ENCODE measurements around the gene COQ10B. TPM values are rescaled to one million over a fixed set of nuclear protein-coding genes. Genes with fewer than 3 reads are reported as not detected.

COQ10B gene
- total RNA-seq, result 10 to 100 TPM in 1 of 2 experiments, 1 to 10 TPM in 1; 9.7 to 13.3 TPM

- peak within 1 kb of the TSS; percentile 90 for H3K4me3 Mint-ChIP-seq
- ChIA-PET CTCF (interaction anchor here (0.7 to 1.1 kb wide), 4 partner anchors 17 to 319 kb away, joined by 3 to 6 read pairs (median 4); no protein-coding TSS in a partner anchor), POLR2A (interaction anchor here (0.5 to 2.0 kb wide), 14 partner anchors 8 to 326 kb away, joined by 3 to 29 read pairs (median 4); partner anchors contain the start of genes HSPD1, HSPE1, MOB4 and SF3B1)
- H3K27ac Mint-ChIP-seq, result peak within 1 kb of the TSS; percentile 96
- H3K27me3 Mint-ChIP-seq, result no peaks in the 10 kb centered on the region
- intact Hi-C loops (cut with DNase I, micrococcal nuclease), result loop anchor here (1.0 to 5.0 kb wide), 7 partner anchors 18 to 814 kb away; partner anchors contain the start of genes HSPE1 (in 2 of the 2), MARS2 (in 2 of the 2), SF3B1 (in 2 of the 2) and CCDC150 (in 1 of the 2)
- H3K9me3 Mint-ChIP-seq (ENCODE audit: low read depth), result no peaks in the 10 kb centered on the region
- H3K4me1 Mint-ChIP-seq, result peaks cover 41% of the 10 kb centered on the region
- peak; percentile 93 for ATAC-seq
- H3K36me3 Mint-ChIP-seq (ENCODE audit: low read depth), result peaks cover 1% of the 10 kb centered on the region
- peak; percentile 99 for DNase-seq
Measured at GRCh38 chr2:197453123-197453913, at the start of gene COQ10B. Gene COQ10B, plus strand, starts transcription at chr2:197453552. Its CDS starts 9 bp downstream, at chr2:197453561.

DNA sequence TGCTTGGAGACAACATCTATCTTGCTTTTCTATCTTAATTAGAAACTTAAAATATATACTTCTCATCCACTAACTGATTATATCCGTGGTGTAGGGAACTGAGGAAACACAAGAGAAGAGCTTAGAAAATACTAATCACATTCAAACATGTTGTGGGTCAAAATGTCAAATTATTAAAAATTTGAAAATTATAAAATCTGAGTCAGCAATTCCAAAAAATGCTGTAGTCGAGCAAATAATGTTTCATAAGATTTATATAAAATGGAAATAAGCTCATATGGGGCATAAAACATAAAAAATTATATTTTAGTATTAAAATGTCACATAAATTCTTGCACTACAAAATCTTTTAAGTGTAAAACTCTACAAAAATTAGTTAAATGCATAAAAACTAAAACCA lies 47.8 kb upstream of the COQ10B start:
- no peaks in the 10 kb centered on the region for H3K27me3 Mint-ChIP-seq
- intact Hi-C loops (cut with DNase I, micrococcal nuclease), result no loop called here
- peaks cover 55% of the 10 kb centered on the region for H3K36me3 Mint-ChIP-seq (ENCODE audit: low read depth)
- H3K4me1 Mint-ChIP-seq, result no peaks in the 10 kb centered on the region
- CTCF ChIA-PET, result interaction anchor here (0.7 to 1.4 kb wide), 4 partner anchors 9 to 417 kb away, joined by 3 read pairs; no protein-coding TSS in a partner anchor
- H3K9me3 Mint-ChIP-seq (ENCODE audit: low read depth), result no peaks in the 10 kb centered on the region
- ATAC-seq, result no peak
- no peak for DNase-seq
- no peak overlapping the region for H3K27ac Mint-ChIP-seq
- H3K4me3 Mint-ChIP-seq, result no peak overlapping the region
- POLR2A ChIA-PET, result no interaction called here

DNA sequence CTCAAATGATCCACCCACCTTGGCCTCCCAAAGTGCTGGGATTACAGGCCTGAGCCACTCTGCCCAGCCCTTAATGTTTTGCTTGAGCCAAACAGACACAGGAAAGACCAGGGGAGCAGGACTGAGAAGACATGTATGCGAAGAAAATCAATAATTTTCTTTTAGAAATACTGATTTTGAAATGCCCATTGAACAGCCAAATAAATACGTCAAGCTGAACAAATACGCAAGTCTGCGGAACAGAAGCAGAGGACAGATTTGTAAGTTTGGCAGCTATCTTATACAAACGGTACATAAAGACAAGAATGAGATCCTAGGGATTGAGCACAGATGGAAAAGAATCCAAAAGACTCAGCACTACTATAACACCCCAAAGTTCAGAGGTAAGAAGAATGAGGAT lies 39.3 kb upstream of the COQ10B start:
- Mint-ChIP-seq H3K9me3 (ENCODE audit: low read depth) (no peaks in the 10 kb centered on the region), H3K27me3 (no peaks in the 10 kb centered on the region), H3K4me1 (no peaks in the 10 kb centered on the region), H3K36me3 (ENCODE audit: low read depth) (peaks cover 54% of the 10 kb centered on the region), H3K27ac (no peak overlapping the region), H3K4me3 (no peak overlapping the region)
- ATAC-seq (no peak), DNase-seq (no peak)
- CTCF ChIA-PET, result interaction anchor here (0.9 to 1.5 kb wide), 2 partner anchors 9 to 11 kb away, joined by 3 to 11 read pairs; no protein-coding TSS in a partner anchor
- POLR2A ChIA-PET, result no interaction called here
- intact Hi-C loops (cut with DNase I, micrococcal nuclease), result loop anchor here in 1 of 2 experiments (2.0 kb wide), 1 partner anchor 17 kb away; no protein-coding TSS in a partner anchor

GRCh38 chr2:197414515-197414914 lies 38.8 kb upstream of the COQ10B start:
- CTCF ChIA-PET, result interaction anchor here (1.2 to 1.4 kb wide), 2 partner anchors 9 to 15 kb away, joined by 3 to 4 read pairs; no protein-coding TSS in a partner anchor

GRCh38 chr2:197416268-197416667 lies 37.1 kb upstream of the COQ10B start:
- CTCF ChIA-PET, result interaction anchor here (0.9 kb wide), 1 partner anchor 163 kb away, joined by 3 read pairs; no protein-coding TSS in a partner anchor
- peaks cover 46% of the 10 kb centered on the region for H3K36me3 Mint-ChIP-seq (ENCODE audit: low read depth)

More at GRCh38 chr2:197414515-197414914, 38.8 kb upstream of the COQ10B start:
- intact Hi-C loops (cut with DNase I, micrococcal nuclease), result loop anchor here in 1 of 2 experiments (2.0 kb wide), 1 partner anchor 18 kb away; no protein-coding TSS in a partner anchor
- Mint-ChIP-seq H3K9me3 (ENCODE audit: low read depth) (no peaks in the 10 kb centered on the region), H3K4me3 (no peak overlapping the region), H3K36me3 (ENCODE audit: low read depth) (peaks cover 50% of the 10 kb centered on the region), H3K27me3 (no peaks in the 10 kb centered on the region), H3K27ac (no peak overlapping the region), H3K4me1 (no peaks in the 10 kb centered on the region)
- POLR2A ChIA-PET, result no interaction called here
- DNase-seq (no peak), ATAC-seq (no peak)

GRCh38 chr2:197419438-197419837 lies 33.9 kb upstream of the COQ10B start:
- ChIA-PET POLR2A (interaction anchor here (0.5 to 1.0 kb wide), 2 partner anchors 12 to 367 kb away, joined by 3 read pairs; no protein-coding TSS in a partner anchor), CTCF (interaction anchor here (1.1 kb wide), 1 partner anchor 72 kb away, joined by 4 read pairs; no protein-coding TSS in a partner anchor)
- Mint-ChIP-seq H3K9me3 (ENCODE audit: low read depth) (no peaks in the 10 kb centered on the region), H3K27ac (no peak overlapping the region), H3K4me3 (no peak overlapping the region), H3K27me3 (no peaks in the 10 kb centered on the region), H3K36me3 (ENCODE audit: low read depth) (peaks cover 50% of the 10 kb centered on the region), H3K4me1 (peaks cover 27% of the 10 kb centered on the region)
- intact Hi-C loops (cut with DNase I, micrococcal nuclease), result loop anchor here in 1 of 2 experiments (2.0 kb wide), 1 partner anchor 17 kb away; no protein-coding TSS in a partner anchor
- no peak for DNase-seq
- no peak for ATAC-seq

More at GRCh38 chr2:197416268-197416667, 37.1 kb upstream of the COQ10B start:
- Mint-ChIP-seq H3K4me1 (peaks cover 7% of the 10 kb centered on the region), H3K4me3 (no peak overlapping the region), H3K9me3 (ENCODE audit: low read depth) (no peaks in the 10 kb centered on the region), H3K27ac (no peak overlapping the region), H3K27me3 (no peaks in the 10 kb centered on the region)
- intact Hi-C loops (cut with DNase I, micrococcal nuclease), result no loop called here
- ATAC-seq (no peak), DNase-seq (no peak)
- POLR2A ChIA-PET, result no interaction called here

- CTCF ChIA-PET, result interaction anchor here (0.6 to 2.3 kb wide), 5 partner anchors 10 to 367 kb away, joined by 3 to 11 read pairs (median 4); partner anchors contain the start of gene SF3B1
- DNase-seq (no peak), ATAC-seq (no peak)
- intact Hi-C loops (cut with DNase I, micrococcal nuclease), result no loop called here
- Mint-ChIP-seq H3K4me3 (no peak overlapping the region), H3K9me3 (ENCODE audit: low read depth) (no peaks in the 10 kb centered on the region), H3K4me1 (peaks cover 53% of the 10 kb centered on the region), H3K27ac (no peak overlapping the region), H3K27me3 (no peaks in the 10 kb centered on the region), H3K36me3 (ENCODE audit: low read depth) (peaks cover 27% of the 10 kb centered on the region)
- POLR2A ChIA-PET, result interaction anchor here (1.4 kb wide), 1 partner anchor 12 kb away, joined by 4 read pairs; the partner anchor contains the start of gene SF3B1
Measured at GRCh38 chr2:197423307-197423706, 30.0 kb upstream of the COQ10B start.

- POLR2A ChIA-PET, result interaction anchor here (0.8 to 0.9 kb wide), 2 partner anchors 9 to 10 kb away, joined by 3 read pairs; partner anchors contain the start of gene SF3B1
- DNase-seq (no peak), ATAC-seq (no peak)
- H3K27ac Mint-ChIP-seq, result peak overlapping the region; percentile 45
- intact Hi-C loops (cut with DNase I, micrococcal nuclease), result no loop called here
- no peaks in the 10 kb centered on the region for H3K27me3 Mint-ChIP-seq
- no peaks in the 10 kb centered on the region for H3K9me3 Mint-ChIP-seq (ENCODE audit: low read depth)
- H3K4me1 Mint-ChIP-seq, result peaks cover 71% of the 10 kb centered on the region
- peaks cover 35% of the 10 kb centered on the region for H3K36me3 Mint-ChIP-seq (ENCODE audit: low read depth)
- no peak overlapping the region for H3K4me3 Mint-ChIP-seq
- CTCF ChIA-PET, result interaction anchor here (0.6 kb wide), 1 partner anchor 12 kb away, joined by 3 read pairs; no protein-coding TSS in a partner anchor
Measured at GRCh38 chr2:197425550-197425949, 27.8 kb upstream of the COQ10B start.

GRCh38 chr2:197426723-197427603 lies 26.4 kb upstream of the COQ10B start:
- CTCF ChIA-PET, result interaction anchor here (0.9 to 1.3 kb wide), 2 partner anchors 16 to 21 kb away, joined by 3 to 5 read pairs; no protein-coding TSS in a partner anchor
- POLR2A ChIA-PET, result no interaction called here
- no peak for DNase-seq
- Mint-ChIP-seq H3K9me3 (ENCODE audit: low read depth) (no peaks in the 10 kb centered on the region), H3K36me3 (ENCODE audit: low read depth) (peaks cover 35% of the 10 kb centered on the region), H3K4me3 (no peak overlapping the region), H3K27ac (peak overlapping the region; percentile 47), H3K27me3 (no peaks in the 10 kb centered on the region), H3K4me1 (peaks cover 77% of the 10 kb centered on the region)
- ATAC-seq, result no peak
- intact Hi-C loops (cut with DNase I, micrococcal nuclease), result no loop called here

DNA sequence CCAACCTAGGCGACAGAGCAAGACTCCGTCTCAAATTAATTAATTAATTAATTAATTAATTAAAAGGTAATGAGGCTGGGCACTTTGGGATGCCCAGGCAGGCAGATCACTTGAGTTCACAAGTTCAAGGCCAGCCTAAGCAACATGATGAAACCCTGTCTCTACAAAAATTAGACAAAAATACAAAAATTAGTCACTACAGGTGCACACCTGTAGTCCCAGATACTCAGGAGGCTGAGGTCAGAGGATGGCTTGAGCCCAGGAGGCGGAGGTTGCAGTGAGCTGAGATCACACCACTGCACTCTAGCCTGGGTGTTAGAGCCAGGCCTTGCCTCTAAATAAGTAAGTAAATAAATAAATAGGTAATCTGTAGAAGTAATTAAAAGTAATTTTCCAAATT lies 25.4 kb upstream of the COQ10B start:
- H3K4me1 Mint-ChIP-seq, result peaks cover 84% of the 10 kb centered on the region

More for the DNA sequence above, 25.4 kb upstream of the COQ10B start:
- Mint-ChIP-seq H3K9me3 (ENCODE audit: low read depth) (no peaks in the 10 kb centered on the region), H3K27ac (no peak overlapping the region), H3K36me3 (ENCODE audit: low read depth) (peaks cover 35% of the 10 kb centered on the region), H3K27me3 (no peaks in the 10 kb centered on the region), H3K4me3 (no peak overlapping the region)
- POLR2A ChIA-PET, result no interaction called here
- ATAC-seq (no peak), DNase-seq (no peak)
- CTCF ChIA-PET, result interaction anchor here (0.9 kb wide), 1 partner anchor 22 kb away, joined by 3 read pairs; no protein-coding TSS in a partner anchor
- intact Hi-C loops (cut with DNase I, micrococcal nuclease), result no loop called here

Measured in activated CD4-positive, alpha-beta T cell treated with anti-CD3 and anti-CD28 coated beads for 36 hours (primary cell).